RWPE1 (cell line): ENCODE data around the gene MYL4.

Experiments used
- CTCF ChIA-PET: fragments of 350-600 bp; sonication (Branson Sonifier 250); formaldehyde crosslinking; extraction: SDS; loops from one replicate; lab custom pipeline; 2021; lab: Yijun Ruan, JAX
- POLR2A ChIA-PET: fragments of 400-600 bp; formaldehyde crosslinking; extraction: SDS; loops from one replicate; lab custom pipeline; 2020; ENCODE audit warnings: antibody characterized with exemption; ENCODE audit not compliant: low non-redundant PET; lab: Yijun Ruan, JAX
- DNase-seq: peaks from one replicate; pipeline ENCODE4 v3.0.0; 2012; ENCODE audit warnings: low spot score
- H3K27ac ChIP-seq: fragments of 450-650 bp; 2 replicates; pipeline ENCODE4 v1.5.1; 2017
- TF ChIP-seq, protein P1 (sequence below): fragments of 450-650 bp; conservative IDR thresholded peaks from 2 replicates; pipeline ENCODE4 v1.5.1; 2017; ENCODE audit warnings: low read depth, mild to moderate bottlenecking

The MYL4 gene

DNA sequence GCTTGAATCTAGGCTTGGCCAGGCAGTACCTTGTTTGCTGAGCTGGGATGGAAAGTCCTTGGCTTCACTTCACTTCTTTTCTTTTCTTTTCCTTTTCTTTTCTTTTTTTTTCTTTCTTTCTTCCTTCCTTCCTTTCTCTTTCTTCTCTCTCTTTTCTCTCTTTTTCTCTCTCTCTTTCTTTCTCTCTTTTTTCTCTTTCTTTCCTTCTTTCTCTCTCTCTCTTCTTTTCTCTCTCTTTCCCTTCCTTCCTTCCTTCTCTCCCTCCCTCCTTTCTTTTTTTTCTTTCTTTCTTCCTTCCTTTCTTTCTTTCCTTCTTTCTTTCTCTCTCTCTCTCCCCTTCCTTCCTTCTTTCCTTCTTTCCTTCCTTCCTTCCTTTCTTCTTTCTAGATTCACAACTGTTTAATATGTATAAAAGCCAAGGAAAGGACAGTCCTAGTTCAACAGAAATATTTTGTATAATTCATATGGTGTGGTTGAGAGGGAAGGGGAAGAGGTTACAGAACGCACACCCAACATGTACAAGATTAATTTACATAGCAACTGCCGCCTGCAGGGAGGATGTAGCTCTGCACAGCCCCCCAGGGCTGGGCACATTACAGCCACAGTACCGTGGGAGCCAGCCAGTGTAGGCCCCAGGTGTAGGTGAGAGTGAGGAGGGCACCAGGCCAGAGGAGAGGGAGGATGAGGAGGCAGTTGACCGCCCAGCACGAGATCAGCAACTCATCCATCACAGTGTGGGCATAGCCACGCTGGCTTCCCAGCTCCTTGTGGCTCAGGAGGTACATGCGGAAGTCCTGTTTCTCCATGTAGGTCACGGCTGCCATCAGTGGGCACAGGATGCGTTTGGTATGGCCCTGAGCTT lies 34.8 kb downstream of the MYL4 start:
- TF ChIP-seq, protein P1, sequence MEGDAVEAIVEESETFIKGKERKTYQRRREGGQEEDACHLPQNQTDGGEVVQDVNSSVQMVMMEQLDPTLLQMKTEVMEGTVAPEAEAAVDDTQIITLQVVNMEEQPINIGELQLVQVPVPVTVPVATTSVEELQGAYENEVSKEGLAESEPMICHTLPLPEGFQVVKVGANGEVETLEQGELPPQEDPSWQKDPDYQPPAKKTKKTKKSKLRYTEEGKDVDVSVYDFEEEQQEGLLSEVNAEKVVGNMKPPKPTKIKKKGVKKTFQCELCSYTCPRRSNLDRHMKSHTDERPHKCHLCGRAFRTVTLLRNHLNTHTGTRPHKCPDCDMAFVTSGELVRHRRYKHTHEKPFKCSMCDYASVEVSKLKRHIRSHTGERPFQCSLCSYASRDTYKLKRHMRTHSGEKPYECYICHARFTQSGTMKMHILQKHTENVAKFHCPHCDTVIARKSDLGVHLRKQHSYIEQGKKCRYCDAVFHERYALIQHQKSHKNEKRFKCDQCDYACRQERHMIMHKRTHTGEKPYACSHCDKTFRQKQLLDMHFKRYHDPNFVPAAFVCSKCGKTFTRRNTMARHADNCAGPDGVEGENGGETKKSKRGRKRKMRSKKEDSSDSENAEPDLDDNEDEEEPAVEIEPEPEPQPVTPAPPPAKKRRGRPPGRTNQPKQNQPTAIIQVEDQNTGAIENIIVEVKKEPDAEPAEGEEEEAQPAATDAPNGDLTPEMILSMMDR, result no peak
- POLR2A ChIA-PET, result no interaction called here
- DNase-seq, result no peak
- no peak overlapping the region for H3K27ac ChIP-seq
- CTCF ChIA-PET, result interaction anchor here (0.5 to 0.8 kb wide), 4 partner anchors 15 to 157 kb away, joined by 3 to 4 read pairs (median 3); partner anchors contain the start of gene EFCAB13

DNA sequence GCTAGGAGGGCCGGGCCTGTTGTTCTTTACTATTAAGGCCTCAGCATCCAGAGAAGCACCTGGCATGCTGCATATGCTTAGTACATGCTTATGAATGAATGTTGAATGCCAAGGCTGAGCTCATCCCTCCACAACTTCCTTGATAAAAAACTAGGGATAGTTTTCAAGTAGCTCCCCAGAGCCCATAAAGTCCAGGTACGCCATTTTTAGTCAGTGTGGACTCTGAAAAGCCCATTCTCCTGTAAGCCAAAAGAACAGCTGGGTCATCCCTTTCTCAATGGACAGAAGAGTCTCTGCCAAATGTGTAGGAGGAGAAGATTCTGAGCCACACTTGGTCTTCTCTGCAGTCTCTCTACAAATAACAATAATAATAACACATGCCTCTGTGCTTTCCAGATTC lies 35.5 kb downstream of the MYL4 start:
- DNase-seq, result no peak
- no peak overlapping the region for H3K27ac ChIP-seq
- ChIA-PET POLR2A (no interaction called here), CTCF (interaction anchor here (0.6 to 1.3 kb wide), 4 partner anchors 9 to 79 kb away, joined by 3 to 4 read pairs (median 3); partner anchors contain the start of genes EFCAB13 and ITGB3)
- TF ChIP-seq, protein P1, result no peak

DNA sequence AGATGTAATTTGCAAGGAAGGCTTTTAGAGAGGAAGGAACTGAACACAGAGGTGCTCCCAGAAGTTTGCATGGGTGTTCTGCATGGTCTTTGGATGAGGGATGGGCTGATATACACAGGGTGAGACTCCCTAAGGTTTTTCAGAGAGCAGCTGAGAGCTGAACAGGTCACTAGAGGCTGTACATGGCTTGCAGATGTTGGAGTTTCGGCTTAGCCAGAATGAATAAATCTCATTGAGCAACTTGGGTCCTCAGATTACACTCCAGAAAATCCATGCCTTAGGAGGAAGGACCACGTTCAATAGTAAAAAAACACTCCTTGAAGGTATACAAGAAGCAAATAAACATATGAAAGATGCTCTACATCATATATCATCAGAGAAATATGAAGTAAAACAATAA lies 37.0 kb downstream of the MYL4 start:
- POLR2A ChIA-PET, result no interaction called here
- CTCF ChIA-PET, result no interaction called here
- no peak overlapping the region for H3K27ac ChIP-seq
- TF ChIP-seq, protein P1, result no peak
- DNase-seq, result no peak

DNA sequence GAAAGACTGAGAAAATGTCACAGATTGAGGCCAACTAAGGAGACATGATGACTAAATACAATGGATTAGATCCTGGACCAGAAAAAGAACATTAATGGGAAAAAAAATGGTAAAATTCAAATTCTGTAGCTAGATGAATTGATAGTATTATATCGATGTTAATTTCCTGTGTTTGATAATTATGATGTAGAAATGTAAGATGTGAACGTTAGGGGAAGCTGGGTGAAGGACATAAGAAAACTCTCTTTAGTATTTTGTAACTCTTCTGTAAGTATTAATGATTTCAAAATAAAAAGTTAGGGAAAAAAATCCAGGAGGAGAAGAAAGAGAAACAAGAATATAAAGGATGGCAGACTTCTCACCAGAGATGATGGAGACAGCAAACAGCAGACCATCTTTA lies 41.7 kb downstream of the MYL4 start:
- TF ChIP-seq, protein P1, result no peak
- CTCF ChIA-PET, result no interaction called here
- DNase-seq, result no peak
- H3K27ac ChIP-seq, result no peak overlapping the region
- POLR2A ChIA-PET, result no interaction called here

DNA sequence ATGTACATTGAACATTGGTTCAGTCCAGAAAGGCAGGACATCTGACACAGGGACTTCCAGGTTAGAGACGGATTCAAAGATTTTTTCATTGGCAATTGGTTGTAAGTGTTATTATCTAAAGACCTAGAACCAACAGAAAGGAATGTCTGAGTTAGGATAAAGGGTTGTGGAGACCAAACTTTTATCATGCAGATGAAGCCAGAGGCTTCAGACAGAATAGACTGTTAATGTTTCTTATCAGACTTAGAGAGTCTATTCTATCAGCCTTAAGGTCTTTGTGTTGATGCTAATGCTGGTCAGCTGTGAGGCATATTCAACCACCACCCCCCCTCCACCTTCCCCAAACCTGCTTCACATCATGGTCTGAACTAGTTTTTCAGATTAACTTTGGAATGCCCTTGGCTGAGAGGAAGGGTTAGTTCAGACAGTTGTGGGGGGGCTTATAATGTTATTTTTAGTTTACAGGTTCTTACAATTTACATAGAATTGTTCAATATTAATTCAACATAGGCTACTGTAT lies 42.3 kb downstream of the MYL4 start:
- no peak overlapping the region for H3K27ac ChIP-seq
- CTCF ChIA-PET, result no interaction called here
- TF ChIP-seq, protein P1, result no peak
- no peak for DNase-seq
- POLR2A ChIA-PET, result no interaction called here

DNA sequence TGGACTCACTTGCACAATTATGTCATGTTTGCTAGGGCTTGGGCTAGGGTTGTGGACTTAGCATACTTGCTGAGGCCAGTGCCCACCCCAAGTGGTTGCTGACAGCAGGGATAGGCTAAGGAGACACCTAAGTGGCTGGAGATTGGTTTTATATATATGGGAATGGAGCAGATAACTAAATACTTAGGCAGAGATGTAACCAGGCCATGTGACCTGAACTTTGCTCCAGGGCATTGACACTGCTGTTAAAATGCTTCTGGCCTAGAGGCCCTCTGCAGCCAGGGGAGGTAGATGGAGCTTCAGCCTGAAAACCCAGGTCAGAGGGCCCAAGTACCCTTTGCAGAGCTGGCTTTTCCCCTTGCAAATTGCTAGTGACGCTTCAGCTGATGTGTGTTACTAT lies 43.1 kb downstream of the MYL4 start:
- TF ChIP-seq, protein P1, result no peak
- DNase-seq, result no peak
- ChIA-PET CTCF (interaction anchor here (1.1 kb wide), 1 partner anchor 9 kb away, joined by 5 read pairs; no protein-coding TSS in a partner anchor), POLR2A (no interaction called here)
- no peak overlapping the region for H3K27ac ChIP-seq
